NCI-H1092 (cell line): ENCODE data around the gene RNF126.
"Not testable (repeated sequence)": the region's sequence is repeated elsewhere in the genome, so short reads cannot be mapped to it uniquely, and the experiment has no call there.

ENCODE experiments used
- DNase-seq: peaks from one replicate; lab custom pipeline; 2025; lab: John Stamatoyannopoulos, UW

The RNF126 gene

DNA sequence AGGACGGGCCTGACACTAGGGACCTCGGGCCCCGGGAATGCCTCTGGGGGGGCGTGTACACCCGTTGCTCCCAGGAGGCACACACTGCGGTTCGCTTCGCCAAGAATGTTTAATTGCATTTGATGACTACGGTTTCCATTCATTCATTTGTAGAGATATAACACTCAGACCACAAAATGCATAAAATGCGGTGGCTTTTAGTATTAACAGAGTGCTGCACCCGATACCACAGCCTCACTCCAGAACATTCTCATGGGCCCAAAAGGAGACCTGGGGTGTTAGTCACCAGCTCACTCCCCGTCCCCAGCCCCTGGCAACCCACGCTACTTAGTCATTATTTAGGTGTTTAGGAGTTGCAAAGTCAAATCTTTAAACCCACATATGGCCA is 51.5 kb downstream of the RNF126 start:
- DNase-seq, result no peak

DNA sequence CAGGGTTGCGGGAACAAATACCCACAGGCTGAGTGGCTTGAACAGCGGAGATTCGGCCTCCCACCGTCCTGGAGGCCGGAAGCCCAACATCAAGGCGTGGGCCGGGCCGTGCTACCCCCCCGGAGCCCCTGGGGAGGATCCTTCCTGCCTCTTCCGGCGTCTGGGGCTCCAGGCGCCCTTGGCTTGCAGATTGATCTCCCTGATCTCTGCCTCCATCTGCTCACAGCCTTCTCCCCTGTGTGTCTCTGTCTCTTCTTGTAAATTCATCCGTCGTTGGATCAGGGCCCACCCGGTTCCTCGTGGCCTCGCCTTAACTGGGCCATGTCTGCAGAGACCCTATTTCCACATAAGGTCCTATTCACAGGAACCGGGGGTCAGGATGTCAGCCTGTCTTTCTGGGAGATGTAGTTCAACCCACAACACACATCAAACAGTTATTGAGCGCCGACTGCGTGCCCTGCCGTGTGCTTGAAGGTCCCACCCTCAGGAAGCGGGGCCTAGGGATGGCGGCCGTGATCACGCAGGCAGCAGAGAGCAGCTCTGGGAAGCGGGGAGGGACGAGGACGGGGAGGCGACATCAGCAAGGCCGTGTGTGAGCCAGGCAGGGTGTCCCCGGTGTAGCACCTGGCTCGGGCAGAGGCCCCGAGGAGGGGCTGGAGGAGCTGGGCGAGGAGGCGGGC is 52.1 kb downstream of the RNF126 start:
- no peak for DNase-seq

DNA sequence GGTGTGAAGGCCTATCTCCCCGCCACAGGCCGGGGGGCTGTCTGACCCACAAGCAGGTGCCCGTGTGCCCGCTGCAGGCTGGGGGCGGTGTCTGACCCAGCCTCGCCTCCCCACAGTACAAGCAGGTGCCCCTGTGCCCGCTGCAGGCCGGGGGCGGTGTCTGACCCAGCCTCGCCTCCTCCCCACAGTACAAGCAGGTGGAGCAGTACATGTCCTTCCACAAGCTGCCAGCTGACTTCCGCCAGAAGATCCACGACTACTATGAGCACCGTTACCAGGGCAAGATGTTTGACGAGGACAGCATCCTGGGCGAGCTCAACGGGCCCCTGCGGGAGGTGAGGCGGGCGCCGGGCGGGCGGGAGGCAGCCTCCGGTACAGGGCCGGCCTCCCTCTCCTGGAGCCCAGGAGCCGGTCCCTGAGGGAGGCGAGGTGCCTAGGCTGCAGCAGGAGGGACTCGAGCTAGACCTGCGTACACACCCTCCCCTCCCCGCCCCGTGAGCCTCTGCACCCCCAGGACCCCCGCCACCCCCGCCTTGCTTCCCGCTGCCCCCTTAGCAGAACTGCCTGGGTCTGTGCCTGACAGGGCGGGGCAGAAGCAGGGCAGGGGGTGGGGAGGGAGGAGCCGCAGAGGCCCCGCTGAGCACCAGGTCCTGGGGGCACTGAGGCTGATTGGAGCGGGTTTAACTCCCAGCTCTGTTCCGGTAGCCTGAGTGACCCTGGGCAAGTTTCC is 52.8 kb downstream of the RNF126 start:
- DNase-seq, result no peak

DNA sequence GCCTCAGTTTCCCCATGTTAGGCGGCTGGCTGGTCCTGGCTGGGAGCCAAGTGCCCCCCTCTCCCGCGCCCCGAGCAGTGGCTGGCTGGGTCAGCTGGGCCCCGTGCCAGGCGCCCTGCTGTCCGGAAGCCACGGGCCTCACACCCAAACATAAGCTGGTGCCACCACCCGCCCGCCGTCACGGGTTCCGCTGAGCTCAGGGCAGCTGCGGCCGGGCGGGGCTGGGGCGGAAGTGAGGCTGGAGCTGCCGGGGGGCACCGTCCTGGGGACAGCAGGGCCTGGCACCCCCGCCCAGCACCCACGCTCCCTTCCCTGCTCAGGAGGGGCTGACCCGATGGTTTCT is 54.0 kb downstream of the RNF126 start:
- DNase-seq, result no peak

DNA sequence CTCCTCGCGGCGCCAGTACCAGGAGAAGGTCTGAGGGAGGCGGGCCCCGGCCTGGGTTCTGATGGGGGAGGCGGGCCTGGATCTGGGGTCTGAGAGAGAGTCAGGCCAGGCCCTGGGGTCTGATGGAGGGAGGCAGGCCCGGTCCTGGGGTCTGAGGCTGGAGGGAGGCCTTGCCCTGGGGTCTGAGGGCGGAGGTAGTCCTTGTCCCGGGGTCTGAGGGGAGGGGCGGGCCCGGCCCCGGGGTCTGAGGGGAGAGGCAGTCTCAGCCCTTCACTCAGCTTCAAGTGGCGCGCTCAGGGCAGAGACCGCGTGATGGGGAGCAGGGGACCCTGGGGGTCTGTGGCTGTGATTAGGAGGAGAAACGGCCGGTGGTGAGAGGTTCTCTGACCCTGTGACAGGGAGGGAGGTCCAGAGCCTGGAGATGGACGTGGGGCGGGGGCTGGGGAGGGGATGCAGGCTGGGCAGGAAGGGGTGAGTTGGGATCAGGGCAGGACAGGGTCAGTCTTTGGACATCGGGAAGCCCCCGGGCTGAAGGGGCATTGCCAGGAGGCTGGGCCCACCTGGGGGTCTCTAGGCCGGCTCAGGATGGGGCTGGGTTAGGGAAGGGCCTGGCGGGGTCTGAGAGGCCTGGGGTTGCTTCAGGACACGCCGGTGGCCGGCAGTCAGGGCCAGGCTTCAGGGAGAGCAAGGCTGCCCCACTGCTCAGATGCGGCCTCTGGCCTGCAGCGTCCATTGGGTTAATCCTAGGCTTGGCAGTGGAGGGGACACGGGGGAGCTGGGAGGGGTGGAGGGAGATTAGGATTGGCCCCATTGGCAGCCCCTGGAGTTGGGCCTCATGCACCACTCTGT is 54.6 kb downstream of the RNF126 start:
- no peak for DNase-seq

DNA sequence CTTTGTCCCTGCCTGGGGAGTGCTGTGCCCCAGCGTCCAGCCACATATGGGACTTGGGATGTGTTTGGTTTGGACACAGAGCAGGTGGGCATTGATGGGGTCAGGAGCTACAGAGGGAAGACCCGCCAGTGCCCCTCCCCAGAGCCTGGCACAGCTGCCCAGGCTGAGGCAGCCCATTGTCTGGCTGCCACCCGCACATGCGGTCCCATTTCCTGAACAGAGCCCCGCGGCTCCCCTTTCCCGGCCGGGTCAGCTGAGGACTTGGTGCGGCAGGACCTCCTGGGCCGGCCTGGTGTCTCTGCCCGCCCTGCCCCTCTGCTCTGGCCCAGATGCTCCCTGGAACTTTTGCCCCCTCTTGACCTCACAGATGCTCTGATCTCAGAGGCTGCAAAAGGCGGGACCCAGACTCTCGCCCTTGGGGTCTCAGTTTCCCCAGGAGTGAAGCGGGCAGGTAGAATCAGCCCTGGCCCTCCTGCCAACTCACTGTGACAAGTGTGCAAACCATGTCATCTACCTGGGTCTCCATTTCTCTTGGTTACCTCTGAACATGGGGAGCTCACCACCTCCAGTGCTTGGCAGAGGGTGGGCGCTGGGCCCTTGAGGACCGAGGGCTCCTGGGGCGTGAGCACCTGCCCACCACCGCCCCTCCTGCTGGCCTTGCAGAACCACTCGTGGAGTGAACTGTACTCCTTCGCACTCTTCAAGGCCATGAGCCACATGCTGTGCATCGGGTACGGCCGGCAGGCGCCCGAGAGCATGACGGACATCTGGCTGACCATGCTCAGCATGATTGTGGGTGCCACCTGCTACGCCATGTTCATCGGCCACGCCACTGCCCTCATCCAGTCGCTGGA is 55.5 kb downstream of the RNF126 start:
- no peak for DNase-seq

DNA sequence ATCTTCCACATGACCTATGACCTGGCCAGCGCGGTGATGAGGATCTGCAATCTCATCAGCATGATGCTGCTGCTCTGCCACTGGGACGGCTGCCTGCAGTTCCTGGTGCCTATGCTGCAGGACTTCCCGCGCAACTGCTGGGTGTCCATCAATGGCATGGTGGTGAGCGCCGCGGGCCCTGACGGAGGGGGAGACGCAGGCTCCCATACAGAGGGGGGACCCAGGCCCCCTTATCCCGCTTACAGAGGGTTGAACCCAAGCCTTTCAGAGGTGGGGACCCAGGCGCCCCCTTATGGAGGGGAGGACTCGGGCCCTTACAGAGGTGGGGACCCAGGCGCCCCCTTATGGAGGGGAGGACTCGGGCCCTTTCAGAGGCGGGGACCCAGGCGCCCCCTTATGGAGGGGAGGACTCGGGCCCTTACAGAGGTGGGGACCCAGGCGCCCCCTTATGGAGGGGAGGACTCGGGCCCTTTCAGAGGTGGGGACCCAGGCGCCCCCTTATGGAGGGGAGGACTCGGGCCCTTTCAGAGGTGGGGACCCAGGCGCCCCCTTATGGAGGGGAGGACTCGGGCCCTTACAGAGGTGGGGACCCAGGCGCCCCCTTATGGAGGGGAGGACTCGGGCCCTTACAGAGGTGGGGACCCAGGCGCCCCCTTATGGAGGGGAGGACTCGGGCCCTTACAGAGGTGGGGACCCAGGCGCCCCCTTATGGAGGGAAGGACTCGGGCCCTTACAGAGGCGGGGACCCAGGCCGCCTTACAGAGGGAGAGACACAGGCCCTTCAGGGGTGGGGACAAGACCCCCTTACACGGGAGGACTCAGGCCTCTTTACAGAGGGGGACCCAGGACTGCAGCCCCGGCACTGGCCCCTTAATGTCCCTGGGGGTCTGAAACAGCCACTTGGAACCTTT is 57.7 kb downstream of the RNF126 start:
- DNase-seq, result not testable (repeated sequence)

DNA sequence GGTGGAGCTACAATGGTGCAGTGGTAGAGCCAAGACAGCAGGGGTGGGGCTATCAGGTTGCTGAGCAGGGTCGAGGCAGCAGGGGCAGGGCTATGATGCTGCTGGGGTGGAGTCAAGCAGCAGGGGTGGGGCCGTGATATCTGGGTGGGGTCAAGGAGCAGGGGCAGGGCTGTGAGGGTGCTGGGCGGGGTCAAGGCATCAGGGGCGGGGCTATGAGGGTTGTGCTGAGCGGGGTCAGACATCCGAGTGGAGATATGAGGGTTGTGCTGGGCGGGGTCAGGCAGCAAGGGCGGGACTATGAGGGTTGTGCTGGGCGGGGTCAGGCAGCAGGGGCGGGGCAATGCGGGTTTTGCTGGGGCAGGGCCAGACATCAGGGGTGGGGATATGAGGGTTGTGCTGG is 58.7 kb downstream of the RNF126 start:
- DNase-seq, result no peak

DNA sequence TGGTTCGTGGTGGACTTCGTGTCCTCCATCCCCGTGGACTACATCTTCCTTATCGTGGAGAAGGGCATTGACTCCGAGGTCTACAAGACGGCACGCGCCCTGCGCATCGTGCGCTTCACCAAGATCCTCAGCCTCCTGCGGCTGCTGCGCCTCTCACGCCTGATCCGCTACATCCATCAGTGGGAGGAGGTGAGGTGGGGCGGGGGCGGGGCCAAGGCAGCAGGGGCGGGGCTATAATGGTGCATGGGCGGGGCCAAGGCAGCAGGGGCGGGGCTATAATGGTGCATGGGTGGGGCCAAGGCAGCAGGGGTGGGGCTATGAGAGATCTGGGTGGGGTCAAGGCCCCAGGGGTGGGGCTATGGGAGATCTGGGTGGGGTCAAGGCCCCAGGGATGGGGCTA is 59.2 kb downstream of the RNF126 start:
- not testable (repeated sequence) for DNase-seq

DNA sequence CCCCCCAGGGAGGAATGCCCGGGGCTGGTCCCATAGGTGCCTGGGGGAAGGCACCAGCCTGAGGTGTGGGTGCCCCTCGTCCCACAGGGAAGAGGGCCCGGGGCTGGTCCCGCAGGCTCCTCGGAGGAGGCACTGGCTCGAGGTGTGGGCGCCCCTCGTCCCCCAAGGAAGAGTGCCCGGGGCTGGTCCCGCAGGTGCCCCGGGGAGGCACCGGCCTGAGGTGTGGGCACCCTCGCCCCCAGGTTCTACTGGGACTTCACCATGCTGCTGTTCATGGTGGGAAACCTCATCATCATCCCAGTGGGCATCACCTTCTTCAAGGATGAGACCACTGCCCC is 59.7 kb downstream of the RNF126 start:
- DNase-seq, result not testable (repeated sequence)

DNA sequence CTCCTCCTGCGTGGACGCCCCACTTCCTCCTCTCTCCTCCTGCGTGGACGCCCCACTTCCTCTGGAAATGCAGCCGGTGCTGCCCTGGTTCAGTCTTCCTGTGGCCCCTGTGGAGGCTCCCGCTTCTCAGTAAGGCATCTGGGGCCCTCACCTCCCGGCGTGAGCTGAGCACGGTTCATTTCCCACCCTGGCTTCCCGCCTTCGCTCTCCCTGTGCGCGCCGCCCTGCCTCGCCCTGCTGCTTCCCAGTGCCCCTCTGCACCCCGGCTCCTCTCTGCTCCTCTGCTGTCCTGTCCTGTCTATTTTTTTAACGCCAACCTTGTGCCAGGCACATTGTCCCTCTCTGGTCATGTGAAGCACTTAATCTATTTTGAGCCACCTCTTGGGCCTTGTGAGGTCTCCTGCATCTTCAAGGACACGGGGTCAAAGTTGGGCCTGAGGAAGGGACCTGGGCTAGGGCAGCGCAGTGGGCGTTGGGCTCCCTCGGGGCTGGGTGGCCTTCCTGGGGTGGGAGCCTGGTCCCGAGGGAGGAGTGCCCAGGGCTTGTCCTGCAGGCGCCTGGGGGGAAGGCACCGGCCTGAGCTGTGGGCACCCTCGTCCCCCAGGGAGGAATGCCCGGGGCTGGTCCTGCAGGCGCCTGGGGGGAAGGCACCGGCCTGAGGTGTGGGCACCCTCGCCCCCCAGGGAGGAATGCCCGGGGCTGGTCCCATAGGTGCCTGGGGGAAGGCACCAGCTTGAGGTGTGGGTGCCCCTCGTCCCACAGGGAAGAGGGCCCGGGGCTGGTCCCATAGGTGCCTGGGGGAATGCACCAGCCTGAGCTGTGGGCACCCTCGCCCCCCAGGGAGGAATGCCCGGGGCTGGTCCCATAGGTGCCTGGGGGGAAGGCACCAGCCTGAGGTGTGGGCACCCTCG is 60.4 kb downstream of the RNF126 start:
- no peak for DNase-seq

DNA sequence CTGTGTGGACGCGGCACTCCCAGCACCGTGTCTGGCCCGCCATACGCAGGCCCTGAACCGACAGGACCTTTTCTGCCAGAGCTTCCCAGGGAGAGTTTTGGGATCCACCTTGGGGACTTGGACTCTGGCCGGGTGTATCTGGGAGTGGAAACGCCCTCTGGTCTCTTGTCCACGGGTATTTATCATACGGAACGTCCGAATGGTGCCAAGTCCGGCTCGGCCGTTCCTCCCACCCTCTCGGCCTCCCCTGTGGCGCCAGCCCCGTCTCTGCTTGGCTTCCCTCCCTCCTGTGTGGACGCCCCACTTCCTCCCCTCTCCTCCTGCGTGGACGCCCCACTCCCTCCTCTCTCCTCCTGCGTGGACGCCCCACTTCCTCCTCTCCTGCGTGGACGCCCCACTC is 61.2 kb downstream of the RNF126 start:
- no peak for DNase-seq

DNA sequence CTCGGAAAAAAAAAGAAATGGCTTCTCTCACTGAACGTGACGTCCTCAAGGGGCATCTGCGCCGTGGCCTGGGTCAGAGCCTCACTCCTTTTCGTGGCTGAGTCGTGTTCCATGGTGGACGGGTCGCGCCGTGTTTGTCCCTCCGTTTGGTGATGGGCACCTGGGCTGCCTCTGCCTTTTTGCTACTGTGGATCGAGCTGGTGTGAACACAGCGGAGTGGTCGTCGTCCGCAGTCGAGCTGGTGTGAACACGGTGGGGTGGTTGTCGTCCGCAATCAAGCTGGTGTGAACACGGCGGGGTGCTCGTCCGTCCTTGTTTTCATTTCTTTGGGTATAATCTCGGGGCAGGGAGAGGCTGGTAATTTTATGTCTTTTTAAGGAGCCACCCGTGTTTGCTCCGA is 61.7 kb downstream of the RNF126 start:
- DNase-seq, result no peak
